GM12878 (cell line): ENCODE results near the gene DEXI. TPM values are rescaled to one million over a fixed set of nuclear protein-coding genes. Genes with fewer than 3 reads are reported as not detected.
A peak's percentile ranks its signal among the peaks of the same experiment; 100 is the strongest.

ENCODE experiments used
- ATAC-seq: fragments of 200-7000 bp; cut with Tn5 transposase; 3 replicates; pipeline ENCODE4 v1.9.1; 2020; ENCODE audit warnings: mild to moderate bottlenecking, moderate library complexity
- BruUV-seq: library from RNA; stranded (reverse); fragments of 400-500 nt; replicated peaks from 2 replicates; lab custom pipeline; 2021; lab: Mats Ljungman, UMichigan
- CTCF ChIA-PET: fragments of 300-600 bp; sonication (Branson Sonifier 250); formaldehyde crosslinking; extraction: SDS; loops from one replicate; lab custom pipeline; 2021; ENCODE audit warnings: inconsistent platforms; lab: Yijun Ruan, JAX
- POLR2A ChIA-PET: fragments of 350-600 bp; formaldehyde crosslinking; extraction: SDS; loops from one replicate; lab custom pipeline; 2021; ENCODE audit warnings: inconsistent platforms; lab: Charles Lee
- RAD21 ChIA-PET: fragments of 300-600 bp; sonication (Branson Sonifier 250); formaldehyde crosslinking; loops from one replicate; lab custom pipeline; 2023; ENCODE audit warnings: antibody characterized with exemption; ENCODE audit not compliant: unreplicated experiment; lab: Charles Lee
- SMC1A ChIA-PET: fragments of 300-600 bp; sonication (Branson Sonifier 250); formaldehyde crosslinking; loops from one replicate; lab custom pipeline; 2023; ENCODE audit not compliant: unreplicated experiment, uncharacterized antibody; lab: Charles Lee
- DNase-seq: peaks from one replicate; pipeline ENCODE4 v3.0.0-alpha.2; 2011; ENCODE audit warnings: low read depth, low spot score
- FAIRE-seq: peaks from 3 replicates; lab custom pipeline; 2011; peaks lifted over from hg19 to GRCh38; lab: Jason Lieb, UNC
- H2AFZ ChIP-seq: 2 replicates; pipeline ENCODE4 v1.6.0; 2011; ENCODE audit warnings: low read depth, low read length, control low read depth; ENCODE audit not compliant: control insufficient read depth
- H3K27ac ChIP-seq: 2 replicates; pipeline ENCODE4 v1.5.1; 2011; ENCODE audit warnings: control low read depth; ENCODE audit not compliant: control insufficient read depth, insufficient read depth
- H3K27me3 ChIP-seq, 2 experiments: replicated peaks in 1 of 2; 2 replicates each; pipeline versions ENCODE4 v1.6.0 to v1.6.1; 2011; ENCODE audit warnings: low read length in 1 of 2; ENCODE audit not compliant: control insufficient read depth in 2 of 2, insufficient read depth in 2 of 2
- H3K36me3 ChIP-seq, 2 experiments: 2 replicates each; pipeline ENCODE4 v1.5.1; 2011; ENCODE audit warnings: low read length in 1 of 2; ENCODE audit not compliant: control insufficient read depth in 2 of 2, insufficient read depth in 2 of 2
- H3K4me1 ChIP-seq: 2 replicates; pipeline ENCODE4 v1.6.1; 2011; ENCODE audit warnings: mild to moderate bottlenecking, low read length, moderate library complexity, mixed read lengths; ENCODE audit not compliant: control insufficient read depth, insufficient read depth
- H3K4me2 ChIP-seq: 2 replicates; pipeline ENCODE4 v1.6.0; 2011; ENCODE audit warnings: control low read depth; ENCODE audit not compliant: control insufficient read depth, insufficient read depth
- H3K4me3 ChIP-seq: fragments of 200-600 bp; sonication (generic); 2 replicates; pipeline ENCODE4 v1.5.1; 2016
- H3K79me2 ChIP-seq: 2 replicates; pipeline ENCODE4 v1.6.0; 2011; ENCODE audit warnings: low read length; ENCODE audit not compliant: control insufficient read depth, insufficient read depth
- H3K9ac ChIP-seq: 2 replicates; pipeline ENCODE4 v1.8.0; 2011; ENCODE audit warnings: low read length, control low read depth, mixed read lengths; ENCODE audit not compliant: control insufficient read depth, insufficient read depth
- H3K9me3 ChIP-seq: replicated peaks from 3 replicates; pipeline ENCODE4 v1.5.1; 2011; ENCODE audit warnings: mild to moderate bottlenecking, low read length; ENCODE audit not compliant: control insufficient read depth, insufficient read depth
- H4K20me1 ChIP-seq: 2 replicates; pipeline ENCODE4 v1.6.0; 2011; ENCODE audit not compliant: control insufficient read depth, insufficient read depth
- DPF2 ChIP-seq: fragments of 450-650 bp; IDR thresholded peaks from 2 replicates; pipeline ENCODE4 v1.6.1; 2017; ENCODE audit warnings: mild to moderate bottlenecking
- EED ChIP-seq: sonication (generic); IDR thresholded peaks from 2 replicates; pipeline ENCODE4 v1.6.1; 2016; ENCODE audit warnings: antibody characterized with exemption, low read depth
- ETV6 ChIP-seq, 2 experiments: fragments of 450-650 bp in 1 of 2; IDR thresholded peaks in 1 of 2; conservative IDR thresholded peaks in 1 of 2; 2 replicates each; pipeline ENCODE4 v1.6.1; 2014; ENCODE audit warnings: antibody characterized with exemption in 1 of 2, borderline replicate concordance in 1 of 2, low read depth in 1 of 2, mild to moderate bottlenecking in 1 of 2, moderate library complexity in 1 of 2
- SMARCA5 ChIP-seq: fragments of 450-650 bp; IDR thresholded peaks from 2 replicates; pipeline ENCODE4 v1.6.1; 2017; ENCODE audit warnings: mild to moderate bottlenecking
- SPI1 ChIP-seq: IDR thresholded peaks from 2 replicates; pipeline ENCODE4 v1.6.1; 2011; ENCODE audit warnings: low read depth, mild to moderate bottlenecking, low read length, moderate library complexity, borderline replicate concordance; ENCODE audit not compliant: insufficient read depth
- WGBS: methylation state at CpG from one replicate; pipeline ENCODE4 v1.1.6; 2016; ENCODE audit warnings: low lambda C conversion rate; ENCODE audit not compliant: insufficient replicate concordance, insufficient coverage; ENCODE audit errors: missing lambda C conversion rate; 5-methylcytosine and 5-hydroxymethylcytosine counted together
- in situ Hi-C: fragments of 300-500 bp; cut with MboI; formaldehyde crosslinking; loops from 9 replicates; pipeline ENCODE4 v1.14.3; 2018; ENCODE audit warnings: mixed read lengths
- intact Hi-C: fragments of 100-400 bp; cut with micrococcal nuclease; formaldehyde crosslinking; loops from one replicate; pipeline ENCODE4 v1.14.2; 2022; ENCODE audit not compliant: unreplicated experiment
- polyA plus RNA-seq, 11 experiments: library from polyadenylated mRNA; depleted of rRNA in 4 of 11; unstranded in 6 of 11; stranded (reverse) in 5 of 11; fragments of >200 nt; fragmentation: Nextera tagmentation in 4 of 11; fragmentation: Illumina TruSeq in 1 of 11; extraction: Ambion mirVana in 4 of 11; extraction: Trizol in 1 of 11; gene quantifications; 1 replicate in 1 of 11; 2 replicates in 10 of 11; pipeline versions ENCODE4 v1.2.1 to v1.2.3, GENCODE V29; 2011 to 2016; ENCODE audit warnings: inconsistent platforms in 2 of 11, missing spikeins in 2 of 11, low read depth in 1 of 11
- total RNA-seq, 4 experiments: library from RNA; depleted of rRNA in 3 of 4; stranded (reverse); fragments of >200 nt in 3 of 4; fragmentation: Illumina TruSeq in 1 of 4; extraction: Trizol in 1 of 4; gene quantifications; 2 replicates each; pipeline versions ENCODE4 v1.2.1 to v1.2.3, GENCODE V29; 2013 to 2021

The DEXI gene
- total and polyA plus RNA-seq, 10 of the 15 experiments (the other 5 are each of a cell fraction or from before 2014, with no cell fraction given): 1.4 to 26.3 (median 18.4) TPM

GRCh38 chr16:10896723-10897122 is 45.5 kb downstream of the DEXI start:
- Histone ChIP-seq H3K4me1 (peaks cover 56% of the 10 kb centered on the region), H3K9me3 (no peaks in the 10 kb centered on the region; the same call in 2 of the 3 replicates), H3K9ac (peak overlapping the region; percentile 47; the same call in 1 of the 2 replicates), H3K4me3 (peak overlapping the region; percentile 38; the same call in 1 of the 2 replicates), H3K36me3 (peaks cover 35 to 57% of the 10 kb centered on the region in 2 experiments), H3K79me2 (peaks cover 30% of the 10 kb centered on the region), H2AFZ (no peak overlapping the region), H4K20me1 (peaks cover 10% of the 10 kb centered on the region), H3K4me2 (peak overlapping the region; percentile 86), H3K27me3 (no peaks in the 10 kb centered on the region), H3K27ac (peak overlapping the region; percentile 54)
- 0 out of 2 replicates have a peak, but pooled peaks have one; percentile 44 for TF ChIP-seq DPF2
- TF ChIP-seq EED: no peak
- TF ChIP-seq SMARCA5: peak; percentile 10; the same call in 1 of the 2 replicates
- TF ChIP-seq ETV6 (conservative IDR thresholded peaks at IDR 0.05 in 1 of 2, IDR thresholded peaks at IDR 0.05 in 1 of 2; ENCODE audit: borderline replicate concordance in 1 of 2, low read depth in 1 of 2): peak in 1 of 2 experiments; percentile 54; a peak in 1 of 4 replicates
- TF ChIP-seq SPI1: peak; percentile 58; the same call in 1 of the 2 replicates
- WGBS: 50% methylated on average over 2 of the region's 2 CpGs
- ChIA-PET CTCF (interaction anchor here (0.6 to 2.8 kb wide), 7 partner anchors 13 to 53 kb away, joined by 3 to 13 read pairs (median 4); partner anchors contain the start of gene CIITA), RAD21 (interaction anchor here (1.0 to 3.9 kb wide), 12 partner anchors 12 to 156 kb away, joined by 3 to 39 read pairs (median 4); partner anchors contain the start of gene CIITA), POLR2A (interaction anchor here (0.6 to 3.5 kb wide), 10 partner anchors 10 to 1065 kb away, joined by 3 to 24 read pairs (median 6); no protein-coding TSS in a partner anchor), SMC1A (interaction anchor here (0.7 to 4.3 kb wide), 12 partner anchors 9 to 143 kb away, joined by 3 to 37 read pairs (median 5); partner anchors contain the start of gene CIITA)
- TSS peak; percentile 92 for BruUV-seq
- DNase-seq (no peak), ATAC-seq (peak; percentile 24), FAIRE-seq (no peak)
- intact Hi-C loops (loop anchor here (2.0 to 10.0 kb wide), 2 partner anchors 16 to 592 kb away; no protein-coding TSS in a partner anchor), in situ Hi-C loops (loop anchor here (25.0 kb wide), 2 partner anchors 584 to 1759 kb away; no protein-coding TSS in a partner anchor)
